Tibial artery (tissue), 4 donors: ENCODE results near the gene FXN.

Source experiments
- DNase-seq, 2 donors: peaks; one replicate each; pipeline ENCODE4 v3.0.0-alpha.2; 2019
- H3K27ac ChIP-seq, 2 donors: fragments of 200-600 bp; sonication (generic) in 1 of 2; 1 replicate in 1 of 2; 2 replicates in 1 of 2; pipeline ENCODE4 v1.5.1; 2018 to 2019; ENCODE audit warnings: mild to moderate bottlenecking in 1 of 2
- H3K27me3 ChIP-seq, 2 donors: fragments of 200-600 bp; sonication (generic) in 1 of 2; one replicate each; pipeline versions ENCODE4 v1.5.1 to v1.6.0; 2016 to 2019
- H3K36me3 ChIP-seq, 3 donors: fragments of 200-600 bp; sonication (generic) in 2 of 3; one replicate each; pipeline ENCODE4 v1.5.1; 2016 to 2019; ENCODE audit warnings: mild to moderate bottlenecking in 2 of 3
- H3K4me1 ChIP-seq, 4 donors: fragments of 200-600 bp; sonication (generic) in 2 of 4; 1 replicate in 3 of 4; 2 replicates in 1 of 4; pipeline ENCODE4 v1.5.1; 2016 to 2019
- H3K4me3 ChIP-seq, 2 donors: fragments of 200-600 bp; sonication (generic) in 1 of 2; 1 replicate in 1 of 2; 2 replicates in 1 of 2; pipeline ENCODE4 v1.5.1; 2018 to 2019; ENCODE audit warnings: mild to moderate bottlenecking in 2 of 2
- H3K9me3 ChIP-seq, 3 donors: fragments of 200-600 bp; sonication (generic) in 1 of 3; one replicate each; pipeline ENCODE4 v1.5.1; 2016 to 2019
- CTCF ChIP-seq, 2 experiments: fragments of 200-600 bp in 1 of 2; fragments of 450-650 bp in 1 of 2; IDR thresholded peaks; one replicate each; pipeline ENCODE4 v1.5.1; 2017 to 2019; ENCODE audit warnings: antibody characterized with exemption in 2 of 2, mild to moderate bottlenecking in 1 of 2, moderate library complexity in 1 of 2
- intact Hi-C: fragments of 100-400 bp; cut with DNase I; formaldehyde crosslinking; loops from one replicate; pipeline ENCODE4 v1.15.0; 2023; ENCODE audit warnings: low total_unique reads

FXN gene

GRCh38 chr9:69016191-69017096 lies 19.1 kb upstream of the FXN start:
- no peaks in the 10 kb centered on the region for H3K36me3 ChIP-seq
- no peak overlapping the region for H3K4me3 ChIP-seq
- no peak overlapping the region for H3K27ac ChIP-seq
- TF ChIP-seq CTCF (IDR thresholded peaks at IDR 0.05): no peak
- H3K27me3 ChIP-seq: peaks cover 0 to 3% of the 10 kb centered on the region in 2 donors
- DNase-seq: no peak
- intact Hi-C loops: no loop called here
- peaks cover 0 to 10% (median 2%) of the 10 kb centered on the region in 4 donors for H3K4me1 ChIP-seq
- no peaks in the 10 kb centered on the region for H3K9me3 ChIP-seq

DNA sequence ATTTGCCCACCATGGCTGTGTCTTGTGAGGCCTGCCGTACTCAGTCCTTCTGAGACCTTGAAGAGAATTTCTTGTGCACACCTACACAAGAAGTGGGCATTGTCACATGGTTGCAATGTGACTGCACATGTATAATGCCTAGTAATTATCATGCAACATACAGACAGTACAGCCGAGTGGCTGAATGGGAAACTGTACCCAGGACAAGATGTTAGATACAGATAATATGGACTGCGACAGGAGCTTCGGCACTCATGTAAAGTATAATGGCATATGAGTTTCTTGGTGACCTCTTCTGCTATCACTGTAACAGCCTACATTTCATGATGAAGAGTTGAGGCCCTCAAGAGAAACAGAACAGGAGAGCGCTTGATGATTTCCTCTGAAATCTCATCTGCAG lies 16.8 kb upstream of the FXN start:
- no peaks in the 10 kb centered on the region for H3K36me3 ChIP-seq
- TF ChIP-seq CTCF (IDR thresholded peaks at IDR 0.05): no peak
- no peak overlapping the region for H3K27ac ChIP-seq
- no peak overlapping the region for H3K4me3 ChIP-seq
- peaks cover 0 to 10% (median 2%) of the 10 kb centered on the region in 4 donors for H3K4me1 ChIP-seq
- no peaks in the 10 kb centered on the region for H3K9me3 ChIP-seq
- H3K27me3 ChIP-seq: no peaks in the 10 kb centered on the region
- DNase-seq: no peak
- intact Hi-C loops: no loop called here

GRCh38 chr9:69019808-69020207 lies 15.7 kb upstream of the FXN start:
- no peak for TF ChIP-seq CTCF (IDR thresholded peaks at IDR 0.05)
- no peak for DNase-seq

GRCh38 chr9:69020301-69021145 lies 15.0 kb upstream of the FXN start:
- H3K4me3 ChIP-seq: no peak overlapping the region
- H3K9me3 ChIP-seq: no peaks in the 10 kb centered on the region
- intact Hi-C loops: loop anchor here (10.0 kb wide), 1 partner anchor 436 kb away; no protein-coding TSS in a partner anchor
- DNase-seq: no peak
- no peaks in the 10 kb centered on the region for H3K27me3 ChIP-seq
- H3K4me1 ChIP-seq: peaks cover 0 to 10% (median 2%) of the 10 kb centered on the region in 4 donors
- H3K36me3 ChIP-seq: no peaks in the 10 kb centered on the region
- no peak overlapping the region for H3K27ac ChIP-seq
- TF ChIP-seq CTCF (IDR thresholded peaks at IDR 0.05): no peak

More at GRCh38 chr9:69019808-69020207, 15.7 kb upstream of the FXN start:
- H3K4me1 ChIP-seq: peaks cover 0 to 10% (median 2%) of the 10 kb centered on the region in 4 donors
- H3K27ac ChIP-seq: no peak overlapping the region
- intact Hi-C loops: loop anchor here (10.0 kb wide), 1 partner anchor 435 kb away; no protein-coding TSS in a partner anchor
- no peaks in the 10 kb centered on the region for H3K36me3 ChIP-seq
- no peak overlapping the region for H3K4me3 ChIP-seq
- H3K9me3 ChIP-seq: no peaks in the 10 kb centered on the region
- H3K27me3 ChIP-seq: no peaks in the 10 kb centered on the region

DNA sequence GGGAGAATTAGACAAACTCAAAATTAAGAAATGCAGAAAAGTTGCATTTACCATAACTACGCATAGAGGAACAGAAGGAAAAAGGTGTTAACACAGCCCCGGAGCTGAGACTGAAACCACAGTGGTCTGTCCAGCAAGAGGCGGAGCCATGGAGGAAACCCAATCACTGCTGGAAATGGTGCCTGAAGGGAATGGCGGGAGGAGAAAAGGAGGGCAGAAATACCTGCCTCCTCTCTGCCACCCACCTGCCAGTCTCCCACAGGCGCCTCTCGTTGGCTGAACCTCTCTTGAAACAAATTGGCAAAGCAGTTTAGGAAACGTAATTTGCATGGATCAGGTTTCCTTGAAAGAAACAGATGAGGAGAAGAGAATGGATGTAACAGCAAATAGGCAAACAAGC lies 11.9 kb upstream of the FXN start:
- H3K36me3 ChIP-seq: no peaks in the 10 kb centered on the region
- intact Hi-C loops: loop anchor here (10.0 kb wide), 1 partner anchor 439 kb away; no protein-coding TSS in a partner anchor
- H3K27me3 ChIP-seq: no peaks in the 10 kb centered on the region
- no peak for TF ChIP-seq CTCF (IDR thresholded peaks at IDR 0.05)
- no peak overlapping the region for H3K4me3 ChIP-seq
- no peaks in the 10 kb centered on the region for H3K4me1 ChIP-seq
- no peak for DNase-seq
- no peaks in the 10 kb centered on the region for H3K9me3 ChIP-seq
- no peak overlapping the region for H3K27ac ChIP-seq
